Fibroblast of skin of back (primary cell): ENCODE measurements around the gene SMARCA2.

Experiments
- DNase-seq: peaks from one replicate; pipeline ENCODE4 v3.0.0-alpha.2; 2013

SMARCA2 gene

DNA sequence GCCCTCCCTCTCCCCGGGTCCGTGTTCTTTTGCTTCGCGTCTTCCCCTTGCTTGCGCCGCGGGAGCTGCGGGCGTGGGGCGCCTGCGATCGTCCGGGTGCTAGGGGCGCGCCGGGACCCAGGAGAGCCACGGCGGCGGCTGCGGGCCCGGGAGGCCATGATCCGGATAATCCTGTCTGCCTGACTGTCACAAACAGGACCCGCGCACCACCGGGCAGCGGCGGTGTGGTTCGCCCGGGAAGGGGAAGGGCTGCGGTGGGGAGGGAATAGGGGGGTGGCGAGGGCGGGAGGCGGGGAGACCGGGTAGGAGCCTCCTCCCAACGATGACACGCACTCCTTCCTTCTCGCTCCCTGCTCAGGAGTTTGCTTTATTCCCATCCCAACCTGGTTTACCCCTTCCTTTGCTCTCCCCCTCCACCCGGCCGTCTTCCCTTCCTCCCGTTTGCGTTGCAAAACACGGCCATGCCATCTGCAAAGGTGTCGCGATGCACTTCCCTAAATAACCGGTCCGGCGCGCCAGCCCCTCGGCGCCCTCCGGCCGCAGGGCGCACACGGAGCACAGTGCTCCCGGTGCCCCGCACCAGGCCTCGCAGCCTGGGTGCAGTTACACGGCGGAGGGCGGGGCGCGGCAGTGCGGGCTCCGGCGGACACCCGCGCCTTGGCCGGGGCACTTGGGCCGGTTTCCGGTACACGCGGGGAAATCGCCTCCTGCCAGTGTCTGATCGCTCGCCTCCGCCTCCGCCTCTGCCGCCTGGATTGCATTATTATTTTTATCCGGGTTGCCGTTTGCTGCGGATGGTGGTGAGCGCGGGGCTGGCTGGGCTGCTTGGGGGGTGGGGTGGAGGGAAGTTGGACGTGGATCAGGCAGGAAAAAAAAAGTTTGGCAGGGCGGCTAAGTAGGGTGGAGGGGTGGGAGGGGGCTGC, 1.5 kb downstream of the SMARCA2 start:
- peak; percentile 78 for DNase-seq

DNA sequence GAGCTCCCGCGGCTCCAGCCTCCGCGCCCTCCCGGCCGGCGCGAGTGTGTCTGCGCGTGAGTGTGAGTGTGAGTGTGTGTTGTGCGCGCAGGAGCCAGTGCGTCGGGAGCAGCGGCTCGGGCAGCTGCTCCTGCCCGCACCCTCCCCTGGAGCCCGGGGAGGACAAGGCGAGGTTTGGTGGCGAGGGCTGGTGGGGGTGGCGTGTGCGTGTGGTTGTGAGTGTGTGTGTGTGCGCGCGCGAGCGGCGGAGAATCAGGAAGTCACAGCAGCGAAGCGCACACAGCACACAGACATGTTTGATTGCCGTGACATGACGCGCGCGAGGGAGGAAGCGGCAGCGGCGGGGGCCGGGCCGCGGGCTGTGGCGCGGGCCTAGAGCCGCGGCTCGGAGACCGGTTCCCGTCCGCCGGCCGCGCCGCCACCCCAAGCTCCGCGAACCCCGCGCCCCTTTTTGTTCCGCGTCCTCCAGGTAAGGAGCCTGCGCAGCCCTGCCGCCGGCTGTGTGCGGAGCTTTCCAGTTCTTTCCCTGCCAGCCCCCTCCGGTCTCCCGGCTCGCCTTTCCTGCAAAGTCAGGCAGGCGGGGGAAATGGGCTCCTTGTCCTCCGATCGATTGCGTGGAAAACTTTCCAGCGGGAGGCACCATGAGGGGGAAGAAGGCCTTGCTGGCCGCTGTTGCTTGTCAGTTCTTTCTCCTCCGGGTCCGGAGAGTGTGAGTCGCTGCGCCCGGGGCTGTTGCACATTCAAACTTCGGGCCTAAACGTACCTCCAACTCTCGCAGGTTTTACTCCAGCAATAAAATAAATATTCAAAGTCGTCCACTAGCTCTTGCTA, 2.4 kb downstream of the SMARCA2 start:
- peak; percentile 82 for DNase-seq

DNA sequence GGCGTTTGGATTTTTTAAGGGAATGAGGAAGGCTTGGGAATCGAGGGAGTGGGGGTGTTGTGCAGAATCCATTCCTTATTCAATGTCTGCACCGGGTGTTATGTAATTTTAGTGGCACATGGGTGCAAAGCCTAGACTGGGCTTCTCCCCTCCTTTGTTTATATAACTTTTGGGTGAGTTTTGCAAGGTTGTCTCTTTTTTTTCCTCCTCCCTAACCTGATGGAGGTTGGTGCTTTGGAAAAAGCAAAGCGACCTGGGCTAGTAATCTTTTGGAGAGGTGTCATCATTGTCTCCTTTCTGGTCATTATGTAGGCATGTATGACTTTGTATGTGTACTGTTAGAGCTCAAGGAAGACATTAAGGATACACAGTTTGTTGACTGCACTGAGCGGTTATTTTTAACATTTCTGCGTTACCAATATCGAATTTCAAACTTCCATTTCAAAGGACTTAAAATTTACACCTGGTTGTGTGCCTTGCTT, 3.1 kb downstream of the SMARCA2 start:
- no peak for DNase-seq

DNA sequence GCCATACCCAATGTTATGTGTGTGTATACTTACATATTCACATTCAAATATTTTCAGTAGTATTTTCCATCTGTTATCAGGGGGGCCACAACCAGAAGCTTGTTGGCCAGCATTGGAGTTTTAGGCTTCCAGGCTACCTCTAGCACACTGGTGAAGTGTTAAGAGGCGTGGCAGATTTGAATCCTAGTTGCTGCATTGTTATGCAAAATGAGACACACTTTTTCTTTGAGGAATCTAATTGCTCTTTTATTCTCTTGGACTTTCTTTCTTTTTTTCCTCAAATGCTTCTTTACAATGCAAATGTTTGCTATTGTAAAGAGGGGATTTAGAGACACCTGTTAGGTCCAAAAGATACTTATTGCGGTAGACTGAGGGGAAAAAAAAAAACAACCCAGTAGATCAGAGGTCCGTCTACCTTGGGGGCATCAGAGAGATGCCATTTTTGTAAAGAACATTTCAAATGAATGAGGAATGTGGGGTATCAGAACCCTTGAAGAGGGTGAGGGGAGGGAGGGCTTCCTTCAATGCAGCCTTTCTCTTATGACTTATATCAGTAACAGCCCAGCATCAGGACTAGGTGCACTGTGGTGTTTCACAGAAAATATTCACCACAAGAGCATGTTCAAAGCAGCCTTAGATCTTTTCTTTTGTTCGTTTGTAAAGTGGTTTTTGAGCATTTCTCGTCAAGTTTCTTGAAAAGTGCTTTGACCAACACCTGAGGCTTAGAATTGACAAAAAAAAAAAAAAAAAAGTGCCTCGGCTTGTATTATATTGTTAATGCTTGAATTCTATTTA, 3.8 kb downstream of the SMARCA2 start:
- no peak for DNase-seq

DNA sequence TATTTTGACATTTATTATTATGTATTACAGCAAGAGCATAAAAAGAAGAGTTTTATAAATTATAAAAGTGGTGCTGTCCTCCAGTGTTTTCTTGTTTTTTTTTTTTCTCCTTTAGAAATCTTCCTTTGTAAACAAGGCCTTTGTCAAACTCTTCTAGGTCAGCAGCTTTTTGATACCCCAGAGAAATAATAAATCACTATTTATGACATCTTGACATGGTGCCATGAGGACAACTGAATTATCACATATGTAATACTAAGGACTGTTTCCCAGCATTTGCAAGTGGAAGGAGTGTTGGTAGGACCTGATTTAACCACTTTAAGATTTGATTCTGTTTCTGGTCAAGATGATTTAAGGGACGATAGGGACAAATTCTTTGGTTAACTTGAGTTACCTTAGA, 4.6 kb downstream of the SMARCA2 start:
- no peak for DNase-seq

DNA sequence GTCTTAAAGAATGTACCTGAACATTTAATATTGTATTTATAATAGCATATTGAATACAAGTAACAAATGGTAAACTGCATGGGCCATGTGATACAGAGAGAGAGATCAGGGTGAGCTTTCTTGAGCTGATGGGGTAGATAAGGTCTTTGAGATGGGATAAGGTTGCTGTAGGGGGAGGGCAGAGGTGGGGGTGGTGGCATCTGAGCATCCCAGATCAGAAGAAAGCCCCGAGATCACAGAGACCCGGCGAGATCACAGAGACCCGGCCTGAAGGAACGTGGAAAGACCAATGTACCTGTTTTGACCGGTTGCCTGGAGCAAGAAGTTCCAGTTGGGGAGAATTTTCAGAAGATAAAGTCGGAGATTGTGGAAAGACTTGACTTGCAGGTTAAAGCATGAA, 6.6 kb downstream of the SMARCA2 start:
- no peak for DNase-seq

DNA sequence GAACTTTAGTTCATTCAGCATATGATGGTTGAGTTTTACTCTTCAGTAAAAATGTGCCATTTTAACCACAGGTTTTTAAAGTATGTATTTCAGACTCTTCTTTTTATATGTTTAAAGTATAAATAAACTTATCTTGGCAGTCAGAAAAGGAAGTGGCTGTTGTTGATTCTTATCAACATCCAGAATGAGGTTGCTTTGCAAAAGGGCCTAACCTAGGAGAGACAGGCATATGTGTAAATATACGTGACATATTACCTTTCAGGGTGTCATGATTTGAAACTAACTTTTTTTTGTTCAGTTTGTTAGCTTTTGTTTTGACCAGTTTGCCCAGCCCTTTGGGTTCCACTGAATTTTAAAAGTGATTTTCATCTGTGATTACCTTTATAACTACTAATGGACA, 7.4 kb downstream of the SMARCA2 start:
- no peak for DNase-seq

DNA sequence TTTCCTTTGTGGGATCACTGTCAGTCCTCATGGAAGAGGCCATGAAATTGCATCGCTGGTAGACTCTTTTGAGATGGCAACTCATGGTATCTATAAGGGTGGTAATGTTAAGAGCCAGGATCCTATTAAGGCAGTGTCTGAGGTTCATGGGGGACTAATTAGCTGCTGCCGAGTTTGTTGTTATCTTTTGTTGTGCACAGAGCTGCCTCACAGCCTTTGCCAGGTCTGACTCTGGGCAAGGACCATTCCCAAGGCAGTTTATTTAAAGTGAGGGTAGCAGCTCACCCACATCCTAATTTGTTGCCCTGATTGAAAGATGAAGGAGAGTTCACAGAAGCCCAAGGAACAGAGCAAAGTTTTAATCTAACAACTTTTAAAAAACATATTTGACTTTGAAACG, 7.9 kb downstream of the SMARCA2 start:
- no peak for DNase-seq

DNA sequence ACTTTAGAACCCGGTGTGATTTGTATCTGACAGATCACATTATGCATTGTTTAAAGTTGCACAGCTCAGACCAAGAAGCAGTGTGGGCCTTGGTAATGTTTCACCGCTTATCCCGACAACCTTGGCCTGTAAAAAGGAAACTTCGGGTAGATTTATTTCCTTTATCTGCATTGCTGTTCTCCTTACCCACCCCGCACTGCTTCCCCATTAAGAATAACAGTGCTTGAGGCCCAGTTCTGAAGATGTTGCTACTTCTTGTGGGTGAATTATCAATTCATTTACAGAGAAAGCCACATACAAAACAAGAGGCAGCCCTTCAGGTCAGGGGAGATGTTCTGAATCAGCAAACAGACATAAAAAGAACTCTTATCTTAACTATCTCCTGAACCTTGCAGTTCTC, 8.4 kb downstream of the SMARCA2 start:
- DNase-seq, result no peak

DNA sequence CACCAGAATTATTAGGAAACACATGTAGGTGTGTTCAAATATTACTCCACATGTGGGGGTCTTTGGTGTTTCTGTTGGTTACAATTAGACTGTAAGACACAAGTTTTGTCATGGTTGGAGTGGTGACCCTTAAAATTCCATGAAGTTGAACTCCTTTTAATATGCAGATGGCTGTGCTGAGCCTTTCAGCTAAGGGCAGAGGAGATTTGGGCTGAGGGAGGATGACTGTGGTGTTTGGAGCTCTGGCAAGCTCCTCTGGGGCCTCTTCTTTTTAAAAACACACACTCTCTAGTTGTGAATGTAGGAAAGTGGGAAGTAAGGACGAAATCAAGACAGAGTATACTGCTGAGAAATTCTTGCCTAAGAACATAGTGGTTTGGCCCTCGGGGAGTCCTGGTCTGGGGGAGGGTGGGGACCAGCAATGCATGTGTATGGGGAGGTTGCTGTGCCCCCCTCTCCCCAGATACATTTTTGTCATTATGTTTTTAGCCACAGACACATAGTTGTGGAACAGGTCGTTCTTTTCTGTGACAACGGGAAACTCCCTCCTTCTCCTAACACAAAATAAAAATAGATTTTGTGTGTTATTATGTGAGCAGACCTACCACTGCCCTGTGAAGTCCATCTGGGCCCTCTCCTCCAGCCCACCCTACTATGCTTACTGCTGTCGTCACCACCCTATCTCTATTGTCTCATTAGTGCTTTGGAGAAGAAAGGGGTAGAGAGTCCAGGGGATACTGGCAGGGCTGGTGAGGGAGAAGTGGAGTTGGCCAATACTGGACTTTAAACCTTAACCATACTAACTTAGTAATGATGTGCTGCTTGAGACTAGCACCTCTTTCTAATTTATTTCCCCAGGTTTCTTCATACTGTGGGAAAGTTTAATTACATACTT, 10.0 kb downstream of the SMARCA2 start:
- peak; percentile 33 for DNase-seq

DNA sequence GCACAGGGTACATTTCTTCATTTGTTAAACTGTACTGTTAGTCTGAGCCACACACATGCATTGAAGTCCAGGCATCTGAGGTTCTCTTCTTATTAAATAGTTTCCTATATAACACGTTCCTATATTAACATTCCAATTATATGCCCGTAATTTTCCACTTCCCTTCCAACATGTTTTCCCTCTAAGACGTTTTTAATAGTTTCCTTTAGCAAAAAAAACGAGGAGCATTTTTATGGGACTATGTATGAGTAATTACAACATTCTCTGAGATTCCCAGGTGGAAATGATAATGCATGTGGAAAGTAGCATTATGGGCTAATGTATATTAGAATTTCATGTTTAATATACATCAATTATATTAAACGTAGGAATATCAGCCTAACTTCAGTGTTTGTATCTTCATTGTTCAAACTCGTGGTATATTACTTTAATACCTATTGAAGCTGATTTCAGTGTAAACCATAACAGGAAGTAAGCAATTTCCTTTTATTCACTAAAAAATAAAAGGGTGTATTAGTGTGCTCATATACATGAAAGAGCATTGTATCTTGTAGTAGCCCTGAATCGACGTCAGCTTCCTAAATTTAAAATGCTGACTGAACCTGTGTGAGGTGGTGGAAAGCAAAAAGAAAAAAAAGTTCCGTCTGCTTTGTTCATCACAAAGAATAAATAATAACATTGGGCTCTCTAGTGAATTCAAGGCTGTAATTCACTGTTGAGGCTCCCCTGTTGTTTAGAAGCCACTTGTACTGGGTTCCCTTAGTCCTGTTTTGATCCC, 11.3 kb downstream of the SMARCA2 start:
- DNase-seq, result no peak

DNA sequence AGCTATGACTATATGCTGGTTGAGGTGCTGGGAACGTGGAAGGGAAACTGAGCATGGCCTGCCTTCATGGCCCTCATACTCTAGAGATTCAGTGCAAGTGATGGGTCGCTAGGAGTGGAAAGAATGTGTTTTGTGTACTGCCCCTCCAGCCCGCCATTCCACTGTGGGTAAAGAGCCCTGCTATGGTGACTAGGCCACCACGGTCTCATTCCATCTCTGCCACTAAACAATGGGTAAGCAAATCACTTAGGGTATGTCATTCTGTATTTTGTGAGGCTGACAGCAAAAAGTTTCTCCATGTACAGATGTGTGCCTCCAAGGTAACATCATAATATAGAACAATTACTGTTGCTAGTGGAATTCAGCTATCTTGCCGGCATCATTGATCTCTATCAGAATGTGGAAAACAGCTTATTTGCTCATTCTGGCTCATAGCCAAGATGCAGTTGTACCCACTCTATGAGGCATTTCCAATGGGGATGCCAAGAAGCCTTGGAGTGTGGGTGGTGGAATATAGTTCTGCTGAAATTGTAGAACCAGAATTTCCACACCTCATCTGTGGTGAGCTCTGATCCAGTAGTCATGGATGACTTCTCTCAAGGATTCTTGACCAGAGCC, 12.5 kb downstream of the SMARCA2 start:
- no peak for DNase-seq

DNA sequence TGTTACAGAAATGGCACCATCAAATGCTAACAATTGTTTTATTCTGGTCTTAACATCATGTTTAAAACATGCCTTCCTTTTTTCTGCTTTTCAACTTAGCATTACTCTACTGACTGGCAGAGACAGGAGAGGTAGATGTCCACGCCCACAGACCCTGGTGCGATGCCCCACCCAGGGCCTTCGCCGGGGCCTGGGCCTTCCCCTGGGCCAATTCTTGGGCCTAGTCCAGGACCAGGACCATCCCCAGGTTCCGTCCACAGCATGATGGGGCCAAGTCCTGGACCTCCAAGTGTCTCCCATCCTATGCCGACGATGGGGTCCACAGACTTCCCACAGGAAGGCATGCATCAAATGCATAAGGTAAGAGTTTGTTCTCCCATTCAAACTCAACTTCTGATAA, 13.7 kb downstream of the SMARCA2 start:
- no peak for DNase-seq

DNA sequence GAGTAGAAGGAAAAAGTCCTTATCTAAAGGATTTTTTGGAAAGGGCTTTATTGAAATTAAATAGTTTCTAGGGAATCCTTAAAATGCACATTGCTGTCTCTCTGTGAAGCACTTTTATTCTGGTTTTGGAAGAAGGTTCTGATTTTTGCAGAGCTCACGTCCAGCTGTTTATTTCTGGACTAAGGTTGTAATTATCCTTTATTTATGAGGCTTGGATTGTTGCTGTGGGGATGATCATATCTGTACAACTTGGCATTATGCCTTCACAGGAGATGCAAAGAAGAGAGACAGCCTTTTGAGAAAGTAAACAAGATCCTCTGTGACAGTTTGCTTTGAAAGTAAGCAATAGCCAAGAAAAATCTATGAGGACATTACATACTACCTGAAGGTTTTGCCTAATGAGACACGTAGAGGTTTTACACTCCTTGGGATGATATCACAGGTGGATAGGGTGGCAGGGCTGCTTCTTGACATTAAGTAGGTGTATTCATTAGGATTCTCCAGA, 14.6 kb downstream of the SMARCA2 start:
- no peak for DNase-seq

DNA sequence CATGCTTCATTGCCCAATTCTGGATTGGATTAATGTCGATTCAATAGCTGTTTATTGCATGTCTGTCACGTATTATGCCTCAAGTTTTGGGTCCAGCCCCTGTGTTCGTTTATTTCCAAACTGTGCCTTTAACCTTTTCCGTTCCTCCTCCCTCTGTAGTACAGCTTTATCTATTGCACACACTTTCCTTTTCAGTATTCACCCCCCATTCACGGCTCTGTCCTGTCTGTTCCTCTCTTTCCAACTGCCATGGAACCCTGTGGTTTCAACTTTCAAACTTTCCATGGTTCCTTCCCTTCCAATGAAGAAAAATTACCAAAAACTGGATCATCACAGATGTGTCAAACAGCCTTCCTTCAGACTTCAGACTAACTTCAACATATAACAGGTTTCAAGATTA, 17.1 kb downstream of the SMARCA2 start:
- DNase-seq, result no peak

DNA sequence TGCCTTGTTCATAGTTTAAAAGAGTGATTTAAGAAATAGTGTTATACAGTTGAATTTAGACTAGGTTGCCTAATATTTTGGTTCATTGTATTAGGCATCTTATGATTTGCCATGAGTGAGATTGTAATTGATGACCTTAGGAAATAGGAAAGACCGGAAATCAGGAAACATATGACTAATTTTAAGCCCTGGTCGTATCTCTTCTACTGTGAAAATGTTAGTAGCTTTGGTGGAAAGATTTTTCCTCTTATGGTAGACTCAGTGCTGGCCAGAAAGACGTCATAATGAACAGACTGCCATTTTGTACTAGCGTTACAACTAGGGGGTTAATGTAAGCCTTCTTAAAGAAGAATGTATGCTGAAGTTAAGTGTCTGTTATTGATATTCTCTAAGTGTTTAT, 21.7 kb downstream of the SMARCA2 start:
- no peak for DNase-seq

DNA sequence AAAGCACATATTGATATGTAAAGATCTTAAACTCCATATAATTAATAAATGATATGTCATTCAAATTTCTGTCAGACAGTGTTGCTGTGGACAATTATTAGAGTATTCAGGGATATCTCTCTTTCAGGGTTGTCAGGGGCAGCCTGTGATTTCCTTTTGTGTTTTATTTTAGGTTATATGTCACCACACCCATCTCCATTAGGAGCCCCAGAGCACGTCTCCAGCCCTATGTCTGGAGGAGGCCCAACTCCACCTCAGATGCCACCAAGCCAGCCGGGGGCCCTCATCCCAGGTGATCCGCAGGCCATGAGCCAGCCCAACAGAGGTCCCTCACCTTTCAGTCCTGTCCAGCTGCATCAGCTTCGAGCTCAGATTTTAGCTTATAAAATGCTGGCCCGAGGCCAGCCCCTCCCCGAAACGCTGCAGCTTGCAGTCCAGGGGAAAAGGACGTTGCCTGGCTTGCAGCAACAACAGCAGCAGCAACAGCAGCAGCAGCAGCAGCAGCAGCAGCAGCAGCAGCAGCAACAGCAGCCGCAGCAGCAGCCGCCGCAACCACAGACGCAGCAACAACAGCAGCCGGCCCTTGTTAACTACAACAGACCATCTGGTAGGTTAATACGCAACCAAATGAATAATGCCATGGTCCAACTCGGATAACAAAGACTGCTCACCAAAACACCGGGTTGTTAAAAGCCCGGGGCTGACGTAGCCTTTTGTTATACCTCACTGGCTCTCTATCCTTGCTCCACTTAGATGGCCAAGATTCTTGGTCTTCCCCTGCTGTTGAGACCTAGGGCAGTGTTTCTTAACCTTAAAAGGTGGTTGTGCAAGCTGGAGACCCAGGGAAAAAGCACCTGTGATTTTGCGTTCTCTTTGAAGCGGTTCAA, 24.4 kb downstream of the SMARCA2 start:
- DNase-seq, result no peak

DNA sequence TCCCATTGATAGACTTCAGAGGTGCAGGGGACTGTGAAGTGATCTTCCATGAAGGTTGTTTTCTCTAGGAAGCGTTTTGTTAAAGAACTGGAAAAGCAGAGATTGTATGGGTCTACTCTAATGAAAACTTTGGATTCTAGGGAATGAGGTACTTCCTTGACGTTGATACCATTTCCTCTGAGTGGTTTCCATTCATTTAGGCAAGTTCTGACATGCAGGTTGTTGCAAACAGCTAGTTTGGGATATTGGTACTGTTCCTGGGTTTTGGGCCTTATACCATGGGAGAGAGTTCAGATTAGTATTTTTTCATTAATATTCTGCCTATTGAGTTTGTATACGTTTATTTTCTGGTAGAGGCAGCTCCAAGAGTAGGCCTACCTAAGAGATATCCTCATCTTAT, 25.7 kb downstream of the SMARCA2 start:
- no peak for DNase-seq

DNA sequence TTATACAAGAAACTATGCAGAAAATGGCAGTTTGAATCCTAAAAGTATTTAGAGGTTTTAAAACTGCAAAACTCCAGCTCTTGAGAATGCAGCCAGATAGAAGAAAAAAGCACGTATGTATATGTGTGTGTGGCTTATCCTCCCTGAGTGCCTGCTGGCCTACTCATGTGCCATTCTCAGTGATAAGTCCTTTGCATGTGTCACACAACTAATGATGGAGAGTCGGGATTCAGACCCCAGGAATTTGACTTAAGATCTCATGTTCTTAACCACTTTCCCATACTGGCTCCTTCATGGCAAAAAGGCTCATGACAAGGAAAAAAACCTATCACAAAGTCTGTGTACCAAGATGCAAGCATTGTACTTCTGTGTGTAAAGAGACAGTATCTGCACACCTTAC, 26.6 kb downstream of the SMARCA2 start:
- peak; percentile 20 for DNase-seq
